Measurements from ENCODE around the gene USP13.
A peak's percentile ranks its signal among the peaks of the same experiment; 100 is the strongest.
"Not testable (repeated sequence)": the region's sequence is repeated elsewhere in the genome, so short reads cannot be mapped to it uniquely, and the experiment has no call there.

USP13 gene

GRCh38 chr3:179630753-179631451 lies 21.9 kb upstream of the USP13 start:
- no peak overlapping the region for H3K4me3 ChIP-seq
- H3K27ac ChIP-seq: no peak overlapping the region
- DNase-seq (ENCODE audit: low spot score): no peak
- TF ChIP-seq, protein P1, sequence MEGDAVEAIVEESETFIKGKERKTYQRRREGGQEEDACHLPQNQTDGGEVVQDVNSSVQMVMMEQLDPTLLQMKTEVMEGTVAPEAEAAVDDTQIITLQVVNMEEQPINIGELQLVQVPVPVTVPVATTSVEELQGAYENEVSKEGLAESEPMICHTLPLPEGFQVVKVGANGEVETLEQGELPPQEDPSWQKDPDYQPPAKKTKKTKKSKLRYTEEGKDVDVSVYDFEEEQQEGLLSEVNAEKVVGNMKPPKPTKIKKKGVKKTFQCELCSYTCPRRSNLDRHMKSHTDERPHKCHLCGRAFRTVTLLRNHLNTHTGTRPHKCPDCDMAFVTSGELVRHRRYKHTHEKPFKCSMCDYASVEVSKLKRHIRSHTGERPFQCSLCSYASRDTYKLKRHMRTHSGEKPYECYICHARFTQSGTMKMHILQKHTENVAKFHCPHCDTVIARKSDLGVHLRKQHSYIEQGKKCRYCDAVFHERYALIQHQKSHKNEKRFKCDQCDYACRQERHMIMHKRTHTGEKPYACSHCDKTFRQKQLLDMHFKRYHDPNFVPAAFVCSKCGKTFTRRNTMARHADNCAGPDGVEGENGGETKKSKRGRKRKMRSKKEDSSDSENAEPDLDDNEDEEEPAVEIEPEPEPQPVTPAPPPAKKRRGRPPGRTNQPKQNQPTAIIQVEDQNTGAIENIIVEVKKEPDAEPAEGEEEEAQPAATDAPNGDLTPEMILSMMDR (IDR thresholded peaks at IDR 0.05): no peak

- TF ChIP-seq, protein P1 (IDR thresholded peaks at IDR 0.05): no peak
- no peak for DNase-seq (ENCODE audit: low spot score)
- no peak overlapping the region for H3K4me3 ChIP-seq
- no peak overlapping the region for H3K27ac ChIP-seq
These were observed 12.4 kb upstream of the USP13 start for GRCh38 chr3:179640469-179640868.

GRCh38 chr3:179642871-179643270 lies 10.0 kb upstream of the USP13 start:
- H3K4me3 ChIP-seq: no peak overlapping the region
- DNase-seq (ENCODE audit: low spot score): no peak
- no peak overlapping the region for H3K27ac ChIP-seq
- TF ChIP-seq, protein P1 (IDR thresholded peaks at IDR 0.05): no peak

DNA sequence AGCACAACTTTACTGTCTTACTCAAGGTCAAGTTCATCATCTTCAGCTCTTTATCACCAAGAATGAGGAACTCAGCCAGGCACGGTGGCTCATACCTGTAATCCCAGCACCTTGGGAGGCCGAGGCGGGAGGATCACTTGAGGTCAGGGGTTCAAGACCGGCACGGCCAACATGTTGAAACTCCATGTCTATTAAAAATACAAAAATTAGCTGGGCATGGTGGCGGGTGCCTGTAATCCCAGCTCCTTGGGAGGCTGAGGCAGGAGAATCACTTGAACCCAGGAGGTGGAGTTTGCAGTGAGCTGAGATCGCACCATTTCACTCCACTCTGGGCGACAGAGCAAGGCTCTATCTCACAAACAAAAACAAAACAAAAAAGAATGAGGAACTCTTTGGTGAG lies 9.0 kb upstream of the USP13 start:
- H3K4me3 ChIP-seq; H3K27ac ChIP-seq; DNase-seq (ENCODE audit: low spot score): not testable (repeated sequence)

DNA sequence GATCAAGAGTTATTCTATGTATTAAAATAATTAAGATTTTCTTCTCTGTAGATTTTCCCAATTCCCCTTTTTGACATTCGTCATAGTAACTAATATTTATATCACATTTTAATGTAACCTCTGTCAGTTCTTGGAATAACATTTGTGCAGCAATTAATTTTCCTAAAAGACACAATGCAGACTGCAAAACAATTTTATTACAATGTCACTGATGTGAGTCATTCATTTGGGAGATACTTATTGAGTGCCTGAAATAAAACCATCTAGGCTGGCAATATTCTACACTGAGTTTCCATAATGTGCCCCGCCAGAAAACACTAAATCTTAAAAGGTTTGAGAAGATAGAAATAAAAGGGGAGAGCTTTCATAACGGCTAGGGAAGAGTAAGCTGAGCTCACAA lies 6.7 kb upstream of the USP13 start:
- TF ChIP-seq, protein P1 (IDR thresholded peaks at IDR 0.05): no peak
- Histone ChIP-seq H3K4me3 (no peak overlapping the region), H3K27ac (no peak overlapping the region)
- no peak for DNase-seq (ENCODE audit: low spot score)

GRCh38 chr3:179651687-179652446 lies 973 bp upstream of the USP13 start:
- no peak for DNase-seq (ENCODE audit: low spot score)
- TF ChIP-seq, protein P1 (IDR thresholded peaks at IDR 0.05): no peak
- H3K4me3 ChIP-seq: peak overlapping the region; percentile 88
- peak overlapping the region; percentile 91 to 96 for H3K27ac ChIP-seq

GRCh38 chr3:179653096-179653797 lies 407 bp downstream of the USP13 start:
- Histone ChIP-seq H3K27ac (peak overlapping the region; percentile 91 to 96), H3K4me3 (peak overlapping the region; percentile 88)
- DNase-seq (ENCODE audit: low spot score): peak; percentile 84
- TF ChIP-seq, protein P1 (IDR thresholded peaks at IDR 0.05): no peak
